SIG-M5 (cell line): ENCODE data around the gene WNT8A.

Experiments used
- DNase-seq: peaks from one replicate; lab custom pipeline; 2025; lab: John Stamatoyannopoulos, UW

Gene WNT8A

GRCh38 chr5:138091685-138092084, 7.9 kb downstream of the WNT8A start:
- DNase-seq = no peak

- DNase-seq = no peak
Observed at GRCh38 chr5:138092301-138092700, 8.5 kb downstream of the WNT8A start.

- DNase-seq = no peak
Observed at GRCh38 chr5:138093036-138093435, 9.2 kb downstream of the WNT8A start.

GRCh38 chr5:138095100-138095907, 11.5 kb downstream of the WNT8A start:
- DNase-seq = no peak

GRCh38 chr5:138096363-138096762, 12.5 kb downstream of the WNT8A start:
- no peak for DNase-seq

- no peak for DNase-seq
Observed at GRCh38 chr5:138096997-138097828, 13.4 kb downstream of the WNT8A start.

- DNase-seq = peak; percentile 62
Observed at GRCh38 chr5:138102454-138103318, 18.9 kb downstream of the WNT8A start.

GRCh38 chr5:138103319-138103637, 19.4 kb downstream of the WNT8A start:
- no peak for DNase-seq

- no peak for DNase-seq
Observed at GRCh38 chr5:138105709-138106108, 21.9 kb downstream of the WNT8A start.

- no peak for DNase-seq
Observed at GRCh38 chr5:138107213-138107612, 23.4 kb downstream of the WNT8A start.

GRCh38 chr5:138109463-138110265, 25.8 kb downstream of the WNT8A start:
- no peak for DNase-seq

GRCh38 chr5:138110266-138110963, 26.6 kb downstream of the WNT8A start:
- DNase-seq = no peak

GRCh38 chr5:138111181-138111580, 27.3 kb downstream of the WNT8A start:
- DNase-seq = no peak

GRCh38 chr5:138111937-138112336, 28.1 kb downstream of the WNT8A start:
- no peak for DNase-seq

GRCh38 chr5:138115254-138115653, 31.4 kb downstream of the WNT8A start:
- DNase-seq = no peak

GRCh38 chr5:138128334-138128733, 44.5 kb downstream of the WNT8A start:
- DNase-seq = no peak

GRCh38 chr5:138129347-138129746, 45.5 kb downstream of the WNT8A start:
- no peak for DNase-seq

- DNase-seq = no peak
Observed at GRCh38 chr5:138132543-138132942, 48.7 kb downstream of the WNT8A start.

- no peak for DNase-seq
Observed at GRCh38 chr5:138138949-138139780, 55.3 kb downstream of the WNT8A start, which contains the start of gene NME5. TSS of gene NME5 (minus strand) at chr5:138139428. CDS start at chr5:138138780, 648 bp downstream.

- DNase-seq = no peak
Observed at GRCh38 chr5:138139781-138140090, 55.9 kb downstream of the WNT8A start.
